ENCODE data around the gene RUNX1. TPM values are rescaled to one million over a fixed set of nuclear protein-coding genes. Genes with fewer than 3 reads are reported as not detected.

RUNX1 gene
- total RNA-seq, 1 donor: 40.9 TPM

DNA sequence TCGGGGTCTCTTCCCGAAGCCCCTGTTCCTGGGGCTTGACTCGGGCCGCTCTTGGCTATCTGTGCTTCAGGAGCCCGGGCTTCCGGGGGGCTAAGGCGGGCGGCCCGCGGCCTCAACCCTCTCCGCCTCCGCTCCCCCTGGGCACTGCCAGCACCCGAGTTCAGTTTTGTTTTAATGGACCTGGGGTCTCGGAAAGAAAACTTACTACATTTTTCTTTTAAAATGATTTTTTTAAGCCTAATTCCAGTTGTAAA is 158.7 kb downstream of the RUNX1 start:
- no peak overlapping the region for H2AFZ ChIP-seq (ENCODE audit: low read length)
- H3K27ac ChIP-seq (ENCODE audit: low read depth, low read length): peak overlapping the region; percentile 98
- H3K9me3 ChIP-seq (ENCODE audit: low read depth, low read length): no peaks in the 10 kb centered on the region
- DNase-seq (ENCODE audit: insufficient read length, low spot score, missing footprints): no peak
- peaks cover 2% of the 10 kb centered on the region for H3K27me3 ChIP-seq (ENCODE audit: insufficient read depth, low read length)
- peak overlapping the region; percentile 88 for H3K4me2 ChIP-seq (ENCODE audit: insufficient read depth, low read length)
- no peaks in the 10 kb centered on the region for H3K36me3 ChIP-seq (ENCODE audit: insufficient read depth, low read length)
- H4K20me1 ChIP-seq (ENCODE audit: insufficient read depth, low read length): no peaks in the 10 kb centered on the region
- H3K4me3 ChIP-seq (ENCODE audit: insufficient read depth, low read length): peak overlapping the region; percentile 89
- TF ChIP-seq CTCF (IDR thresholded peaks at IDR 0.05; ENCODE audit: extremely low read depth, low read depth, low read length): no peak
- H3K79me2 ChIP-seq (ENCODE audit: insufficient read depth, low read length): peaks cover 33% of the 10 kb centered on the region
- peaks cover 6% of the 10 kb centered on the region for H3K4me1 ChIP-seq (ENCODE audit: insufficient read depth, low read length)

DNA sequence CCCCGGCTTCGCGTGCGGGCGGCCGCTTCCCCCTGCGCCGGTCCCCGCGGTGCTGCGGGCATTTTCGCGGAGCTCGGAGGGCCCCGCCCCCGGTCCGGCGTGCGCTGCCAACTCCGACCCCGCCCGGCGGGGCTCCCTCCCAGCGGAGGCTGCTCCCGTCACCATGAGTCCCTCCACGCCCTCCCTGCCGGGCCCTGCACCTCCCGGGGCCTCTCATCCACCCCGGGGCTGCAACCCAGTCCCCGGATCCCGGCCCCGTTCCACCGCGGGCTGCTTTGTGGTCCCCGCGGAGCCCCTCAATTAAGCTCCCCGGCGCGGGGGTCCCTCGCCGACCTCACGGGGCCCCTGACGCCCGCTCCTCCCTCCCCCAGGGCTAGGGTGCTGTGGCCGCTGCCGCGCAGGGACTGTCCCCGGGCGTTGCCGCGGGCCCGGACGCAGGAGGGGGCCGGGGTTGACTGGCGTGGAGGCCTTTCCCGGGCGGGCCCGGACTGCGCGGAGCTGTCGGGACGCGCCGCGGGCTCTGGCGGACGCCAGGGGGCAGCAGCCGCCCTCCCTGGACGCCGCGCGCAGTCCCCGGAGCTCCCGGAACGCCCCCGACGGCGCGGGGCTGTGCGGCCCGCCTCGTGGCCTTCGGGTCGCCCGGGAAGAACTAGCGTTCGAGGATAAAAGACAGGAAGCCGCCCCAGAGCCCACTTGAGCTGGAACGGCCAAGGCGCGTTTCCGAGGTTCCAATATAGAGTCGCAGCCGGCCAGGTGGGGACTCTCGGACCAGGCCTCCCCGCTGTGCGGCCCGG is 159.2 kb downstream of the RUNX1 start:
- peaks cover 38% of the 10 kb centered on the region for H3K79me2 ChIP-seq (ENCODE audit: insufficient read depth, low read length)
- no peak overlapping the region for H2AFZ ChIP-seq (ENCODE audit: low read length)
- no peaks in the 10 kb centered on the region for H3K9me3 ChIP-seq (ENCODE audit: low read depth, low read length)
- TF ChIP-seq CTCF (IDR thresholded peaks at IDR 0.05; ENCODE audit: extremely low read depth, low read depth, low read length): peak; percentile 54
- H3K36me3 ChIP-seq (ENCODE audit: insufficient read depth, low read length): peaks cover 4% of the 10 kb centered on the region
- no peaks in the 10 kb centered on the region for H4K20me1 ChIP-seq (ENCODE audit: insufficient read depth, low read length)
- DNase-seq (ENCODE audit: insufficient read length, low spot score, missing footprints): peak; percentile 99
- H3K4me2 ChIP-seq (ENCODE audit: insufficient read depth, low read length): peak overlapping the region; percentile 88
- H3K4me3 ChIP-seq (ENCODE audit: insufficient read depth, low read length): peak overlapping the region; percentile 89
- peak overlapping the region; percentile 98 for H3K27ac ChIP-seq (ENCODE audit: low read depth, low read length)
- H3K4me1 ChIP-seq (ENCODE audit: insufficient read depth, low read length): peaks cover 6% of the 10 kb centered on the region
- H3K27me3 ChIP-seq (ENCODE audit: insufficient read depth, low read length): peaks cover 2% of the 10 kb centered on the region

GRCh38 chr21:34889320-34889675 is 159.8 kb downstream of the RUNX1 start:
- Histone ChIP-seq H3K4me3 (ENCODE audit: insufficient read depth, low read length) (peak overlapping the region; percentile 89), H4K20me1 (ENCODE audit: insufficient read depth, low read length) (no peaks in the 10 kb centered on the region), H3K27me3 (ENCODE audit: insufficient read depth, low read length) (no peaks in the 10 kb centered on the region), H3K4me2 (ENCODE audit: insufficient read depth, low read length) (peak overlapping the region; percentile 88), H3K27ac (ENCODE audit: low read depth, low read length) (peak overlapping the region; percentile 98), H3K36me3 (ENCODE audit: insufficient read depth, low read length) (peaks cover 5% of the 10 kb centered on the region), H3K79me2 (ENCODE audit: insufficient read depth, low read length) (peaks cover 44% of the 10 kb centered on the region), H2AFZ (ENCODE audit: low read length) (no peak overlapping the region), H3K9me3 (ENCODE audit: low read depth, low read length) (no peaks in the 10 kb centered on the region), H3K4me1 (ENCODE audit: insufficient read depth, low read length) (peaks cover 6% of the 10 kb centered on the region)
- DNase-seq (ENCODE audit: insufficient read length, low spot score, missing footprints): peak; percentile 94
- TF ChIP-seq CTCF (IDR thresholded peaks at IDR 0.05; ENCODE audit: extremely low read depth, low read depth, low read length): no peak

GRCh38 chr21:34888569-34889319 is 160.4 kb downstream of the RUNX1 start:
- Histone ChIP-seq H3K27ac (ENCODE audit: low read depth, low read length) (peak overlapping the region; percentile 98), H4K20me1 (ENCODE audit: insufficient read depth, low read length) (no peaks in the 10 kb centered on the region), H3K79me2 (ENCODE audit: insufficient read depth, low read length) (peaks cover 50% of the 10 kb centered on the region), H3K36me3 (ENCODE audit: insufficient read depth, low read length) (peaks cover 8% of the 10 kb centered on the region), H2AFZ (ENCODE audit: low read length) (no peak overlapping the region), H3K9me3 (ENCODE audit: low read depth, low read length) (no peaks in the 10 kb centered on the region), H3K4me3 (ENCODE audit: insufficient read depth, low read length) (peak overlapping the region; percentile 89), H3K4me2 (ENCODE audit: insufficient read depth, low read length) (peak overlapping the region; percentile 88), H3K27me3 (ENCODE audit: insufficient read depth, low read length) (no peaks in the 10 kb centered on the region), H3K4me1 (ENCODE audit: insufficient read depth, low read length) (peaks cover 6% of the 10 kb centered on the region)
- no peak for TF ChIP-seq CTCF (IDR thresholded peaks at IDR 0.05; ENCODE audit: extremely low read depth, low read depth, low read length)
- DNase-seq (ENCODE audit: insufficient read length, low spot score, missing footprints): peak; percentile 99

Data from osteoblast (primary cell).